Lung (tissue), 12 donors: ENCODE measurements around the gene C1orf216. TPM values are rescaled to one million over a fixed set of nuclear protein-coding genes. Genes with fewer than 3 reads are reported as not detected.
"Not testable (repeated sequence)": the region's sequence is repeated elsewhere in the genome, so short reads cannot be mapped to it uniquely, and the experiment has no call there.

Experiments
- ATAC-seq: fragments of 200-7000 bp; cut with Tn5 transposase; one replicate; pipeline ENCODE4 v1.9.1; 2020; ENCODE audit warnings: moderate number of reproducible peaks; ENCODE audit not compliant: insufficient read depth, low FRiP score
- DNase-seq, 3 donors: peaks; one replicate each; pipeline ENCODE4 v3.0.0-alpha.2; 2013 to 2017
- H3K27ac ChIP-seq, 2 donors: one replicate each; pipeline ENCODE4 v1.5.1; 2013; ENCODE audit warnings: mild to moderate bottlenecking in 2 of 2, moderate library complexity in 2 of 2, control low read depth in 1 of 2, inconsistent platforms in 1 of 2, low read depth in 1 of 2, low read length in 1 of 2
- H3K27me3 ChIP-seq, 3 donors: one replicate each; pipeline ENCODE4 v1.5.1; 2013; ENCODE audit warnings: low read length in 2 of 3; ENCODE audit not compliant: control insufficient read depth in 3 of 3, insufficient read depth in 3 of 3
- H3K36me3 ChIP-seq, 4 donors: one replicate each; pipeline ENCODE4 v1.5.1; 2013; ENCODE audit warnings: low read length in 4 of 4, mild to moderate bottlenecking in 1 of 4, moderate library complexity in 1 of 4; ENCODE audit not compliant: control insufficient read depth in 4 of 4, insufficient read depth in 4 of 4
- H3K4me1 ChIP-seq, 5 donors: one replicate each; pipeline ENCODE4 v1.5.1; 2013; ENCODE audit warnings: low read length in 5 of 5, mild to moderate bottlenecking in 2 of 5, moderate library complexity in 1 of 5; ENCODE audit not compliant: control insufficient read depth in 5 of 5, insufficient read depth in 5 of 5
- H3K4me3 ChIP-seq: one replicate; pipeline ENCODE4 v1.5.1; 2013; ENCODE audit warnings: mild to moderate bottlenecking, control low read depth, moderate library complexity
- H3K9ac ChIP-seq, 2 donors: one replicate each; pipeline ENCODE4 v1.5.1; 2013; ENCODE audit warnings: low read length in 2 of 2, control low read depth in 1 of 2; ENCODE audit not compliant: insufficient read depth in 1 of 2
- H3K9me3 ChIP-seq, 4 donors: one replicate each; pipeline ENCODE4 v1.5.1; 2013; ENCODE audit warnings: low read length in 3 of 4, mild to moderate bottlenecking in 1 of 4, moderate library complexity in 1 of 4; ENCODE audit not compliant: control insufficient read depth in 4 of 4, insufficient read depth in 3 of 4
- WGBS, 2 donors: extraction: QIAGEN DNeasy Blood & Tissue Kit; methylation state at CpG; one replicate each; pipeline ENCODE4 v1.1.7; 2013; 5-methylcytosine and 5-hydroxymethylcytosine counted together
- polyA plus RNA-seq, 2 donors: library from polyadenylated mRNA; stranded (reverse); fragments of 200-250 nt; gene quantifications; one replicate each; pipeline ENCODE4 v1.2.1, GENCODE V29; 2013
- total RNA-seq, 2 donors: library from RNA; depleted of rRNA in 1 of 2; stranded (reverse); fragments of >200 nt in 1 of 2; gene quantifications; one replicate each; pipeline ENCODE4 v1.2.1, GENCODE V29; 2014 to 2021
- TF ChIP-seq, protein P1 (sequence below): IDR thresholded peaks from 2 replicates; pipeline ENCODE4 v1.5.1; 2012; ENCODE audit warnings: mild to moderate bottlenecking; ENCODE audit errors: control extremely low read depth, extremely low read depth
- donor health status: control.
- donor health status: control.
- donor health status: Bipolar disorder and iron deficiency.
- donor health status: healthy.
- donor health status: DM: yes; HTN: yes; CAD: no.

C1orf216 gene
- total and polyA plus RNA-seq, 4 donors: 5.1 to 11.2 (median 8.3) TPM

- Histone ChIP-seq H3K4me1 (no peaks in the 10 kb centered on the region), H3K4me3 (no peak overlapping the region), H3K36me3 (no peaks in the 10 kb centered on the region), H3K9ac (no peak overlapping the region), H3K27me3 (peaks cover 0 to 4% (median 0%) of the 10 kb centered on the region in 3 donors), H3K27ac (no peak overlapping the region), H3K9me3 (peaks cover 0 to 2% (median 0%) of the 10 kb centered on the region in 4 donors)
- ATAC-seq: no peak
- TF ChIP-seq, protein P1, sequence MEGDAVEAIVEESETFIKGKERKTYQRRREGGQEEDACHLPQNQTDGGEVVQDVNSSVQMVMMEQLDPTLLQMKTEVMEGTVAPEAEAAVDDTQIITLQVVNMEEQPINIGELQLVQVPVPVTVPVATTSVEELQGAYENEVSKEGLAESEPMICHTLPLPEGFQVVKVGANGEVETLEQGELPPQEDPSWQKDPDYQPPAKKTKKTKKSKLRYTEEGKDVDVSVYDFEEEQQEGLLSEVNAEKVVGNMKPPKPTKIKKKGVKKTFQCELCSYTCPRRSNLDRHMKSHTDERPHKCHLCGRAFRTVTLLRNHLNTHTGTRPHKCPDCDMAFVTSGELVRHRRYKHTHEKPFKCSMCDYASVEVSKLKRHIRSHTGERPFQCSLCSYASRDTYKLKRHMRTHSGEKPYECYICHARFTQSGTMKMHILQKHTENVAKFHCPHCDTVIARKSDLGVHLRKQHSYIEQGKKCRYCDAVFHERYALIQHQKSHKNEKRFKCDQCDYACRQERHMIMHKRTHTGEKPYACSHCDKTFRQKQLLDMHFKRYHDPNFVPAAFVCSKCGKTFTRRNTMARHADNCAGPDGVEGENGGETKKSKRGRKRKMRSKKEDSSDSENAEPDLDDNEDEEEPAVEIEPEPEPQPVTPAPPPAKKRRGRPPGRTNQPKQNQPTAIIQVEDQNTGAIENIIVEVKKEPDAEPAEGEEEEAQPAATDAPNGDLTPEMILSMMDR: no peak
- no peak for DNase-seq
- WGBS, 2 donors: 30 to 54% methylated on average over 9 of the region's 9 CpGs
Measured at GRCh38 chr1:35691080-35691479, 27.6 kb downstream of the C1orf216 start.

DNA sequence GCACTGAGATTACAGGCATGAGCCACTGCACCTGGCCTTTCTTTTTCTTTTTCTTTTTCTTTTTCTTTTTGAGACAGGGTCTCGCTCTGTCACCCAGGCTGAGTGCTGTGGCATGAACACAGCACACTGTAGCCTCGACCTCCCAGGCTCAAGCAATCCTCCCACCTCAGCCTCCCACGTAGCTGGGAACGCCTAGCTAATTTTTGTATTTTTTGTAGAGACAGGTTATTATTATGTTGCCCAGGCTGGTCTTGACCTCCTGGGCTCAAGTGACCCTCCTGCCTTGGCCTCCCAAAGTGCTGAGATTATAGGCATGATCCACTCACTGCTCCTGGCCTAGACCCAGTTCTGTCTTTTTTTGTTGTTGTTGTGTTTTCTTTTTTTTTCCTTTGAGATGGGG lies 28.6 kb downstream of the C1orf216 start:
- DNase-seq, H3K9me3 ChIP-seq, H3K9ac ChIP-seq, H3K27ac ChIP-seq, H3K36me3 ChIP-seq, ATAC-seq, H3K27me3 ChIP-seq, H3K4me1 ChIP-seq, H3K4me3 ChIP-seq: not testable (repeated sequence)
- 91% methylated on average over 4 of the region's 4 CpGs for WGBS, 2 donors

DNA sequence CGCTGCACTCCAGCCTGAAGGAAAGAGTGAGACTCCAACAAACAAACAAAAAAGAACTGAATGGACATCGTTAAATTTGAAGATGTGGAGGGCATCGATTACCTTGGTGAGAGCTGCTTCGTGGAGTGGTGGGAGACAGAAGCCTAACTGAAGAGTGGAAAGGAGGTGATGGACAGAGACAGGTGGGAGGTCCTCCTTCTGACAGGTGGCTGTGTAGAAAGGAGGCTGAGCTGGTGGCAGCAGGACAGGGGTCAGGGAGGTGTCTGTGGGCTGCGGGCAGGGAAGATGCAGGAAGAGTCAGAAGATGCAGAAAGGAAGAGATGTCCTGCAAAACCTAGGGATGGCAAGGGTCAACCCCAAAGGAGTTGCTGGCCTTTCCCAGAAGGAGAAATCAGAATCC lies 30.5 kb downstream of the C1orf216 start:
- H3K4me3 ChIP-seq: no peak overlapping the region
- no peak overlapping the region for H3K27ac ChIP-seq
- no peak for ATAC-seq
- H3K9me3 ChIP-seq: no peaks in the 10 kb centered on the region
- DNase-seq: no peak
- H3K36me3 ChIP-seq: no peaks in the 10 kb centered on the region
- no peaks in the 10 kb centered on the region for H3K4me1 ChIP-seq
- H3K27me3 ChIP-seq: peaks cover 0 to 10% (median 0%) of the 10 kb centered on the region in 3 donors
- WGBS, 2 donors: 90 to 93% methylated on average over 5 of the region's 5 CpGs
- no peak overlapping the region for H3K9ac ChIP-seq
- TF ChIP-seq, protein P1: no peak

- no peak overlapping the region for H3K9ac ChIP-seq
- DNase-seq: no peak
- no peak for ATAC-seq
- no peaks in the 10 kb centered on the region for H3K9me3 ChIP-seq
- WGBS, 2 donors: 56 to 64% methylated on average over 5 of the region's 5 CpGs
- H3K4me1 ChIP-seq: no peaks in the 10 kb centered on the region
- no peaks in the 10 kb centered on the region for H3K36me3 ChIP-seq
- TF ChIP-seq, protein P1: no peak
- no peak overlapping the region for H3K27ac ChIP-seq
- H3K4me3 ChIP-seq: no peak overlapping the region
- H3K27me3 ChIP-seq: peaks cover 0 to 10% (median 3%) of the 10 kb centered on the region in 3 donors
Measured at GRCh38 chr1:35683012-35683411, 35.7 kb downstream of the C1orf216 start.
